Measurements from ENCODE around the gene RGL2.
A peak's percentile ranks its signal among the peaks of the same experiment; 100 is the strongest.
"Not testable (repeated sequence)": the region's sequence is repeated elsewhere in the genome, so short reads cannot be mapped to it uniquely, and the experiment has no call there.

Gene RGL2

DNA sequence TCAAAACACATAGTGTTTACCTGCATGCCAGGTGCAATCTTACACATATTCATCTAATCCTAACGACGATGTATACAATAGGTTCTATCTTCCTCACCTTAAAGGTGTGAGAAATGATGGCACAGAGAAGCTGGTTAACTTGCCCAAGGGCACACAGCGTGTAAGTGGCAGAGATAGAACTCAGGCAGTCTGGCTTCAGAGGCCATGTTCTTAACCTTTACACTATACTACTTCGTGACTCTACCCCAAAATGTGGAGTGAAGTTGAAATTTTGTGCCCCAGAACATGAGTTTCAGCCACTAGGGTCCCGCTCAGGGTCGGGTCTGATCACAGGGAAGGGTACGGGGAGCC is 27.6 kb downstream of the RGL2 start:
- TF ChIP-seq, protein P1, sequence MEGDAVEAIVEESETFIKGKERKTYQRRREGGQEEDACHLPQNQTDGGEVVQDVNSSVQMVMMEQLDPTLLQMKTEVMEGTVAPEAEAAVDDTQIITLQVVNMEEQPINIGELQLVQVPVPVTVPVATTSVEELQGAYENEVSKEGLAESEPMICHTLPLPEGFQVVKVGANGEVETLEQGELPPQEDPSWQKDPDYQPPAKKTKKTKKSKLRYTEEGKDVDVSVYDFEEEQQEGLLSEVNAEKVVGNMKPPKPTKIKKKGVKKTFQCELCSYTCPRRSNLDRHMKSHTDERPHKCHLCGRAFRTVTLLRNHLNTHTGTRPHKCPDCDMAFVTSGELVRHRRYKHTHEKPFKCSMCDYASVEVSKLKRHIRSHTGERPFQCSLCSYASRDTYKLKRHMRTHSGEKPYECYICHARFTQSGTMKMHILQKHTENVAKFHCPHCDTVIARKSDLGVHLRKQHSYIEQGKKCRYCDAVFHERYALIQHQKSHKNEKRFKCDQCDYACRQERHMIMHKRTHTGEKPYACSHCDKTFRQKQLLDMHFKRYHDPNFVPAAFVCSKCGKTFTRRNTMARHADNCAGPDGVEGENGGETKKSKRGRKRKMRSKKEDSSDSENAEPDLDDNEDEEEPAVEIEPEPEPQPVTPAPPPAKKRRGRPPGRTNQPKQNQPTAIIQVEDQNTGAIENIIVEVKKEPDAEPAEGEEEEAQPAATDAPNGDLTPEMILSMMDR (IDR thresholded peaks at IDR 0.05; ENCODE audit: insufficient read depth, low read length, poor library complexity, severe bottlenecking), result no peak

DNA sequence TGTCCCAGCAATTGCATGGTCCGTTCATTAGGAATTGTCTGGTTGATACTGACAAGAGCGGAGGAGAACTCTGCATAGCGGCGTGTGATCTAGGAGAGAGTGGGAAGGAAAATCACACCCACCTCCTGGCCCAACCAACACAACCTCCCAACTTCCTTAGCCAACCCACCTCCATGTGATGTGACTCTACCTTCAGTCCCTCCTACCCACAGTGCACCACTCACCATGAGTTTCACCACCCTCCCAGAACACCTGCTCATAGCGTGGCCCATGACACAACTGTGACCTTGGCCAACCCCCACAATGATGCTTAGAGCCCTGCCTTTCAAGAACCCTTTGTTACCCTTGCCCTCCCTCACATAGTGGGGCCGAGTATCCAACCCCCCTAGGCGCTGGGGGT is 34.7 kb downstream of the RGL2 start:
- H3K27me3 ChIP-seq (replicated peaks; ENCODE audit: control insufficient read depth, insufficient read depth, low read length), result no peaks in the 10 kb centered on the region
- no peak for DNase-seq (ENCODE audit: extremely low read depth, insufficient read length)
- no peak overlapping the region for H3K4me3 ChIP-seq (replicated peaks; ENCODE audit: low read depth, low read length)
- peaks cover 27% of the 10 kb centered on the region for H3K36me3 ChIP-seq (ENCODE audit: control insufficient read depth, insufficient read depth, low read length)
- TF ChIP-seq, protein P1 (IDR thresholded peaks at IDR 0.05; ENCODE audit: insufficient read depth, low read length, poor library complexity, severe bottlenecking), result no peak

More for the DNA sequence above, 27.6 kb downstream of the RGL2 start:
- Histone ChIP-seq H3K4me3 (replicated peaks; ENCODE audit: low read depth, low read length) (peak overlapping the region; percentile 67), H3K36me3 (ENCODE audit: control insufficient read depth, insufficient read depth, low read length) (peaks cover 28% of the 10 kb centered on the region), H3K27me3 (replicated peaks; ENCODE audit: control insufficient read depth, insufficient read depth, low read length) (no peaks in the 10 kb centered on the region)
- no peak for DNase-seq (ENCODE audit: extremely low read depth, insufficient read length)

DNA sequence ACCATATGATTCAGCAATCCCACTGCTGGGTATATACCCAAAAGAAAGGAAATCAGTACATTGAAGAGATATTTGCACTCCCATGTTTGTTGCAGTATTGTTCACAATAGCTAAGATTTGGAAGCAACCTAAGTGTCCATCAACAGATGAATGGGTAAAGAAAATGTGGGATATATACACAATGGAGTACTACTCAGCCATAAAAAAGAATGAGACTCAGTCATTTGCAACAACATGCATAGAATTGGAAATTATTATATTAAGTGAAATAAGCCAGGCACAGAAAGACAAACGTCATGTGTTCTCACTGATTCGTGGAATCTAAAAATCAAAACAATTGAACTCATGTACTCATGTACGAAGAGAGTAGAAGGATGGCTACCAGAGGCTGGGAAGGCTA is 36.3 kb downstream of the RGL2 start:
- H3K27me3 ChIP-seq (replicated peaks; ENCODE audit: control insufficient read depth, insufficient read depth, low read length); H3K4me3 ChIP-seq (replicated peaks; ENCODE audit: low read depth, low read length); DNase-seq (ENCODE audit: extremely low read depth, insufficient read length): not testable (repeated sequence)
- H3K36me3 ChIP-seq (ENCODE audit: control insufficient read depth, insufficient read depth, low read length), result peaks cover 20% of the 10 kb centered on the region

DNA sequence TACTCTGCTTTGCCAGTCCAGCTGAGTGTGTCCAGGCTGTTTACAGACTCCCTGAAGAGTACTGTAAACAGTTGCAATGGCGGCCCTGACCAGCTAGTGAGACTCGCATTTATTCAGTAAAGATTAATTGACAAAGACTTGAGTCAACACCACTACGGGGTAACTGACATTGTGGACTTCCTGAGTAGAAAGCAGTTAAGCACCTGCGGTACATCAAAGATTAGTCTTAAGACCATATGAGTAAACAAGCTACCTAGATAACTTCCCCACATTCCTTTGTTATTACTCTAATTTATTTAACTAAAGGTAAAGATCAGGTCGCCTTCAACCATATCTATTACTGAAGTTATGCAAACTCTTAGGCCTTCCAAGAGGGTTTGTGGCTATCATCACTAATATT is 39.7 kb downstream of the RGL2 start:
- H3K27me3 ChIP-seq (replicated peaks; ENCODE audit: control insufficient read depth, insufficient read depth, low read length), result no peaks in the 10 kb centered on the region
- no peak for DNase-seq (ENCODE audit: extremely low read depth, insufficient read length)
- H3K4me3 ChIP-seq (replicated peaks; ENCODE audit: low read depth, low read length), result no peak overlapping the region
- TF ChIP-seq, protein P1 (IDR thresholded peaks at IDR 0.05; ENCODE audit: insufficient read depth, low read length, poor library complexity, severe bottlenecking), result no peak
- H3K36me3 ChIP-seq (ENCODE audit: control insufficient read depth, insufficient read depth, low read length), result peaks cover 5% of the 10 kb centered on the region

DNA sequence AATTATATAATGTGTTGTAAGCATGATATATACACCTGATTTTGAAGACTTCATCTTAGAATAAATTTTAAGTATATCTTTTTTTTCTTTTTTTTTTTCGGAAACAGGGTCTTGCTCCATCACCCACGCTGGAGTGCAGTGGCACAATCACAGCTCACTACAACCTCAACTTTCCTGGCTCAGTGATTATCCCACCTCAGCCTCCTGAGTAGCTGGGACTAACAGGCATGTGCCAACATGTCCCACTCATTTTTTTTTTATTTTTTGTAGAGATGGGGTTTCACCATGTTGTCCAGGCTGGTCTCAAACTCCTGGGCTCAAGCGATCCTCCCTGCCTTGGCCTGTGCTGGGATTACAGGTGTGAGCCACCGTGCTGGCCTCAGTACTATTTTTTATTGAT is 44.2 kb downstream of the RGL2 start:
- DNase-seq (ENCODE audit: extremely low read depth, insufficient read length), result no peak
- H3K4me3 ChIP-seq (replicated peaks; ENCODE audit: low read depth, low read length), result no peak overlapping the region
- H3K36me3 ChIP-seq (ENCODE audit: control insufficient read depth, insufficient read depth, low read length), result peaks cover 4% of the 10 kb centered on the region
- TF ChIP-seq, protein P1 (IDR thresholded peaks at IDR 0.05; ENCODE audit: insufficient read depth, low read length, poor library complexity, severe bottlenecking), result no peak
- no peaks in the 10 kb centered on the region for H3K27me3 ChIP-seq (replicated peaks; ENCODE audit: control insufficient read depth, insufficient read depth, low read length)

DNA sequence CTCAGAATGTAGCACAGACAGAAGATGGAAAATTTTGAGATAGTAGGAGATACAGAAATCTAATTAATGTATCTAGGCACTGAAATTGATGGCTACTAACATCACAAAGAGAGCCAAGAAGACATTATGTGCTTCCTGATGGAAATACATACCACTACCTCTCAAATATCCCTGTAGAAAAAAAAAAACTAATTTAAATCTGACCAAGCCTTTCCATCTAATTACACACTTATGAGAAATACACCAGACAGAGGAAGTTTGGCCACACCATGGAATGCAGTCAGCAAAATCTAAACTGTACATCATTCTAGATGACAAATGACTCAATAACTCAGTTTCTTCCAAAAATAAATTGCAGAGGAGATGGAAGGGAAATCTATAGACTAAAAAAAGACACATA is 46.0 kb downstream of the RGL2 start:
- Histone ChIP-seq H3K36me3 (ENCODE audit: control insufficient read depth, insufficient read depth, low read length) (peaks cover 2% of the 10 kb centered on the region), H3K4me3 (replicated peaks; ENCODE audit: low read depth, low read length) (no peak overlapping the region), H3K27me3 (replicated peaks; ENCODE audit: control insufficient read depth, insufficient read depth, low read length) (no peaks in the 10 kb centered on the region)
- TF ChIP-seq, protein P1 (IDR thresholded peaks at IDR 0.05; ENCODE audit: insufficient read depth, low read length, poor library complexity, severe bottlenecking), result no peak
- DNase-seq (ENCODE audit: extremely low read depth, insufficient read length), result no peak
